GM23338 (cell line): ENCODE measurements around the gene MTIF2. TPM values are rescaled to one million over a fixed set of nuclear protein-coding genes. Genes with fewer than 3 reads are reported as not detected.
"Not testable (repeated sequence)": the region's sequence is repeated elsewhere in the genome, so short reads cannot be mapped to it uniquely, and the experiment has no call there.

Experiments
- ATAC-seq: fragments of 200-7000 bp; cut with Tn5 transposase; 3 replicates; pipeline ENCODE4 v1.9.1; 2020
- DNase-seq: peaks from one replicate; pipeline ENCODE4 v3.0.0-alpha.2; 2015; ENCODE audit warnings: low spot score
- H2AFZ ChIP-seq: fragments of 200-600 bp; sonication (generic); 2 replicates; pipeline ENCODE4 v1.8.0; 2016; ENCODE audit warnings: antibody characterized with exemption, mild to moderate bottlenecking, moderate library complexity
- H3F3A ChIP-seq: fragments of 200-600 bp; sonication (generic); replicated peaks from 2 replicates; pipeline ENCODE4 v1.8.0; 2017; ENCODE audit warnings: antibody characterized with exemption, mixed run types, low read depth
- H3K27ac ChIP-seq: fragments of 200-600 bp; sonication (generic); 2 replicates; pipeline ENCODE4 v1.6.1; 2016; ENCODE audit warnings: low read depth
- H3K27me3 ChIP-seq: fragments of 200-600 bp; sonication (generic); 2 replicates; pipeline ENCODE4 v1.8.0; 2016; ENCODE audit warnings: mild to moderate bottlenecking, mixed run types, moderate library complexity; ENCODE audit not compliant: insufficient read depth
- H3K36me3 ChIP-seq: fragments of 200-600 bp; sonication (generic); 2 replicates; pipeline ENCODE4 v1.8.0; 2016; ENCODE audit warnings: mild to moderate bottlenecking; ENCODE audit not compliant: insufficient read depth
- H3K4me1 ChIP-seq: fragments of 200-600 bp; sonication (generic); 2 replicates; pipeline ENCODE4 v1.8.0; 2016; ENCODE audit warnings: mild to moderate bottlenecking, moderate library complexity; ENCODE audit not compliant: insufficient read depth
- H3K4me2 ChIP-seq: fragments of 200-600 bp; sonication (generic); 2 replicates; pipeline ENCODE4 v1.7.1; 2017; ENCODE audit warnings: mixed run types
- H3K4me3 ChIP-seq: fragments of 200-600 bp; sonication (generic); 2 replicates; pipeline ENCODE4 v1.6.1; 2016; ENCODE audit warnings: mixed run types
- H3K79me2 ChIP-seq: fragments of 200-600 bp; sonication (generic); replicated peaks from 2 replicates; pipeline ENCODE4 v1.8.0; 2017; ENCODE audit warnings: mild to moderate bottlenecking; ENCODE audit not compliant: insufficient read depth
- H3K9me2 ChIP-seq: fragments of 200-600 bp; sonication (generic); 2 replicates; pipeline ENCODE4 v1.8.0; 2017; ENCODE audit not compliant: insufficient read depth
- H4K20me1 ChIP-seq: fragments of 200-600 bp; sonication (generic); replicated peaks from 2 replicates; pipeline ENCODE4 v1.8.0; 2017; ENCODE audit warnings: mild to moderate bottlenecking; ENCODE audit not compliant: insufficient read depth
- H3K27ac Mint-ChIP-seq: 2 replicates; pipeline ENCODE4 v1.8.0; 2020; ENCODE audit warnings: inconsistent platforms, mild to moderate bottlenecking, moderate library complexity, mixed read lengths
- H3K27me3 Mint-ChIP-seq: 3 replicates; pipeline ENCODE4 v1.8.0; 2022; ENCODE audit warnings: low read depth, mild to moderate bottlenecking, moderate library complexity, mixed read lengths, inconsistent platforms; ENCODE audit not compliant: insufficient read depth, poor library complexity
- H3K36me3 Mint-ChIP-seq: 3 replicates; pipeline ENCODE4 v1.8.0; 2021; ENCODE audit warnings: low read depth, mild to moderate bottlenecking, inconsistent platforms, moderate library complexity, mixed read lengths
- H3K4me1 Mint-ChIP-seq: 3 replicates; pipeline ENCODE4 v1.8.0; 2020; ENCODE audit warnings: mild to moderate bottlenecking, inconsistent platforms, mixed read lengths
- H3K4me3 Mint-ChIP-seq: 3 replicates; pipeline ENCODE4 v1.8.0; 2021; ENCODE audit warnings: moderate library complexity, mild to moderate bottlenecking, inconsistent platforms, mixed read lengths
- H3K9me3 Mint-ChIP-seq: 3 replicates; pipeline ENCODE4 v1.8.0; 2020; ENCODE audit warnings: moderate library complexity, mild to moderate bottlenecking, inconsistent platforms, mixed read lengths
- EZH2 ChIP-seq: fragments of 200-600 bp; sonication (generic); IDR thresholded peaks from one replicate; pipeline ENCODE4 v1.8.0; 2017; ENCODE audit warnings: antibody characterized with exemption, mild to moderate bottlenecking, low read depth; ENCODE audit not compliant: unreplicated experiment
- STAT1 ChIP-seq: IDR thresholded peaks from one replicate; pipeline ENCODE4 v1.6.1; 2016; ENCODE audit warnings: antibody characterized with exemption; ENCODE audit not compliant: unreplicated experiment
- ZNF114 ChIP-seq: fragments of 250-450 bp; sonication (Bioruptor Pico); IDR thresholded peaks from 2 replicates; pipeline ENCODE4 v1.5.0; 2020; ENCODE audit warnings: mild to moderate bottlenecking, moderate library complexity
- polyA plus RNA-seq: library from polyadenylated mRNA; unstranded; fragments of >200 nt; fragmentation: Nextera tagmentation; extraction: Ambion mirVana; gene quantifications from 2 replicates; pipeline ENCODE4 v1.2.1, GENCODE V29; 2016
- total RNA-seq: library from RNA; depleted of rRNA; stranded (reverse); fragments of >200 nt; shearing (Covaris generic); gene quantifications from 2 replicates; pipeline ENCODE4 v1.2.3, GENCODE V29; 2014
- TF ChIP-seq, protein P1 (sequence below), 2 experiments: fragments of 200-600 bp in 1 of 2; sonication (generic) in 1 of 2; conservative IDR thresholded peaks; 2 replicates each; pipeline versions ENCODE4 v1.5.1 to v1.6.1; 2016 to 2017; ENCODE audit warnings: antibody characterized with exemption in 2 of 2, low read depth in 2 of 2, mild to moderate bottlenecking in 2 of 2, moderate library complexity in 1 of 2
- TF ChIP-seq, protein P2 (sequence below): IDR thresholded peaks from 2 replicates; pipeline ENCODE4 v1.6.1; 2016; ENCODE audit warnings: antibody characterized with exemption

The MTIF2 gene
- total and polyA plus RNA-seq, 2 experiments from 2014 or later: 32.5 to 38.9 TPM

DNA sequence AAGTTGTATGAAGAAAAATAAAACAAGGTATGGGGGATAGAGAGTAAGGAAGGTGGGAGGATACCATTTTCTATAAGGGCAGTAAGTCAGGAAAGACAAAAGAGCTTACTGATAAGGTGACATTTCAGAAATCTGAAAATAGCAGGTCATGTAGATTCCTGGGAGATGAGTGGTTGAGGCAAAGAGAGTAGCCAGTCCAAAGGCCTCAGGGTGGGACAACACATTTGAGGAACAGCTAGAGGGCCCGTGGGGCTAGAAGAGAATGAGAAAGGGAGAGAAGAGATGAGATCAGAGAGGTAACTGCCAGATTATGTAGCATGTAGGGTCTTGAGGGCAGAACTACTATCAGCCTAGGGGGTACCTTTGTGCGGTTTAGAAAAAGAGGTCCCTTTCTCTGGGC lies 39.8 kb downstream of the MTIF2 start:
- H2AFZ ChIP-seq: no peak overlapping the region
- no peak for DNase-seq
- H3K4me1 ChIP-seq: peaks cover 13% of the 10 kb centered on the region
- Mint-ChIP-seq H3K9me3 (no peaks in the 10 kb centered on the region; the same call in 2 of the 3 replicates), H3K4me3 (no peak overlapping the region; the same call in 2 of the 3 replicates), H3K36me3 (peaks cover 23% of the 10 kb centered on the region), H3K4me1 (peaks cover 21% of the 10 kb centered on the region), H3K27ac (no peak overlapping the region), H3K27me3 (peaks cover 35% of the 10 kb centered on the region)
- H4K20me1 ChIP-seq: 0 out of 2 replicates have a peak, but pooled peaks cover 6% of the 10 kb centered on the region
- TF ChIP-seq, protein P1, sequence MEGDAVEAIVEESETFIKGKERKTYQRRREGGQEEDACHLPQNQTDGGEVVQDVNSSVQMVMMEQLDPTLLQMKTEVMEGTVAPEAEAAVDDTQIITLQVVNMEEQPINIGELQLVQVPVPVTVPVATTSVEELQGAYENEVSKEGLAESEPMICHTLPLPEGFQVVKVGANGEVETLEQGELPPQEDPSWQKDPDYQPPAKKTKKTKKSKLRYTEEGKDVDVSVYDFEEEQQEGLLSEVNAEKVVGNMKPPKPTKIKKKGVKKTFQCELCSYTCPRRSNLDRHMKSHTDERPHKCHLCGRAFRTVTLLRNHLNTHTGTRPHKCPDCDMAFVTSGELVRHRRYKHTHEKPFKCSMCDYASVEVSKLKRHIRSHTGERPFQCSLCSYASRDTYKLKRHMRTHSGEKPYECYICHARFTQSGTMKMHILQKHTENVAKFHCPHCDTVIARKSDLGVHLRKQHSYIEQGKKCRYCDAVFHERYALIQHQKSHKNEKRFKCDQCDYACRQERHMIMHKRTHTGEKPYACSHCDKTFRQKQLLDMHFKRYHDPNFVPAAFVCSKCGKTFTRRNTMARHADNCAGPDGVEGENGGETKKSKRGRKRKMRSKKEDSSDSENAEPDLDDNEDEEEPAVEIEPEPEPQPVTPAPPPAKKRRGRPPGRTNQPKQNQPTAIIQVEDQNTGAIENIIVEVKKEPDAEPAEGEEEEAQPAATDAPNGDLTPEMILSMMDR (conservative IDR thresholded peaks at IDR 0.05; ENCODE audit: low read depth in 2 of 2): no peak
- H3K27me3 ChIP-seq: no peaks in the 10 kb centered on the region
- H3K27ac ChIP-seq: no peak overlapping the region
- peaks cover 18% of the 10 kb centered on the region for H3F3A ChIP-seq
- H3K4me2 ChIP-seq: no peak overlapping the region
- no peak overlapping the region for H3K4me3 ChIP-seq
- H3K79me2 ChIP-seq: peaks cover 47% of the 10 kb centered on the region
- 0 out of 2 replicates have a peak, but pooled peaks cover 6% of the 10 kb centered on the region for H3K9me2 ChIP-seq
- ATAC-seq: no peak
- H3K36me3 ChIP-seq: peaks cover 12% of the 10 kb centered on the region

DNA sequence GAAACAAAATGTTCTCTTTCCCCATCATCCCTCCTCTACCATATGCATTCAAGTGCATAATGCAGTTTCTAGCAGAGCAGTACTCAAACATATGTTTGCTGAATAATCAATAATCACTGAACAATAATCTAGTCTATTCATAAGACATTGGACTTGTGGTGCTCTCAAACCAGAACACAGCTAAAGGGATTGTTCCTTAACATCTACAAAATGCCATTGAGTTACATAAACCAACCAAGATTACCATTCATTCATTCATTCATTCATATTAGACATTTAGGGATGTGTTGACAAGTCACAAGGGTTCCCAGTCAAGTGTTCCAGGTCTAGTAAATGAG lies 40.8 kb downstream of the MTIF2 start:
- Histone ChIP-seq H3K4me1 (0 out of 2 replicates have a peak, but pooled peaks cover 4% of the 10 kb centered on the region), H3K4me2 (no peak overlapping the region), H3K27ac (no peak overlapping the region), H3K9me2 (0 out of 2 replicates have a peak, but pooled peaks cover 6% of the 10 kb centered on the region), H3K36me3 (peaks cover 2% of the 10 kb centered on the region; the same call in 1 of the 2 replicates), H2AFZ (no peak overlapping the region), H3F3A (peaks cover 13% of the 10 kb centered on the region), H3K79me2 (peaks cover 37% of the 10 kb centered on the region), H4K20me1 (no peaks in the 10 kb centered on the region), H3K27me3 (no peaks in the 10 kb centered on the region), H3K4me3 (no peak overlapping the region)
- H3K4me3 Mint-ChIP-seq: no peak overlapping the region
- no peaks in the 10 kb centered on the region; the same call in 2 of the 3 replicates for H3K9me3 Mint-ChIP-seq
- H3K27me3 Mint-ChIP-seq: peaks cover 30% of the 10 kb centered on the region
- no peak for DNase-seq
- H3K27ac Mint-ChIP-seq: no peak overlapping the region
- TF ChIP-seq EZH2 (no peak), STAT1 (no peak), ZNF114 (CRISPR knock-in tag) (no peak)
- TF ChIP-seq, protein P2, sequence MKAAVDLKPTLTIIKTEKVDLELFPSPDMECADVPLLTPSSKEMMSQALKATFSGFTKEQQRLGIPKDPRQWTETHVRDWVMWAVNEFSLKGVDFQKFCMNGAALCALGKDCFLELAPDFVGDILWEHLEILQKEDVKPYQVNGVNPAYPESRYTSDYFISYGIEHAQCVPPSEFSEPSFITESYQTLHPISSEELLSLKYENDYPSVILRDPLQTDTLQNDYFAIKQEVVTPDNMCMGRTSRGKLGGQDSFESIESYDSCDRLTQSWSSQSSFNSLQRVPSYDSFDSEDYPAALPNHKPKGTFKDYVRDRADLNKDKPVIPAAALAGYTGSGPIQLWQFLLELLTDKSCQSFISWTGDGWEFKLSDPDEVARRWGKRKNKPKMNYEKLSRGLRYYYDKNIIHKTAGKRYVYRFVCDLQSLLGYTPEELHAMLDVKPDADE: no peak
- H3K36me3 Mint-ChIP-seq: peaks cover 13% of the 10 kb centered on the region
- ATAC-seq: no peak
- peaks cover 16% of the 10 kb centered on the region for H3K4me1 Mint-ChIP-seq

DNA sequence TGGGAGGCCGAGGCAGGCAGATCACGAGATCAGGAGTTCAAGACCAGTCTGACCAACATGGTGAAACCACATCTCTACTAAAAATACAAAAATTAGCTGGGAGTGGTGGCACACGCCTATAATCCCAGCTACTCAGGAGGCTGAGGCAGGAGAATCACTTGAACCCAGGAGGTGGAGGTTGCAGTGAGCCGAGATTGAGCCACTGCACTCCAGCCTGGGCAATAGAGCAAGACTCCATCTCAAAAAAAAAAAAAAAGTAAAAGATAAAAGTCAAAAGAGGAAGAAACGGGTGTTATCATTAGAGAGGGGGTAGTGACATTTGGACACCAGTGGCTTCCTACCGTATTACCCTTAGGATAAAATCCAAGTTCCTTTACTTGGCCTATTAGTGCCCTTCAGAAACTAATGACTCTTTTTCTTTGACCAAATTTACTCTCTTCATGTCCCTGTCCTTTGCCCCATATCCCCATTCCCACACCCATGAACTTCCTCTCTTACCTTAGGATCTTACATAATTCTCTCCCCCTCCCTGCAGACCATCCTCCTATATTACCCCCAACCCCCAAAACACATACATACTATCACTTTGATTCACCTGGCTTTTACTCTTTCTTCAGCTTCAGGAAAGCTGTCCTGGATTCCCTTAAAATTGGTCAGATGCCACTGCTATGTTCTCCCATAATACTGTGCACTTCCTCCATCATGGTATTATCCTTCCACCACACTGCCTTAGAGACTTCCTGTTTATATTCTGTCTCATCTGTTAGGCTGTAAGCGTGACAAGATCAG lies 41.4 kb downstream of the MTIF2 start:
- not testable (repeated sequence) for H3K4me2 ChIP-seq, H3K27me3 ChIP-seq, H2AFZ ChIP-seq, H3K27ac Mint-ChIP-seq, H3K9me2 ChIP-seq, H4K20me1 ChIP-seq, ATAC-seq, DNase-seq, H3K4me3 Mint-ChIP-seq, H3K4me1 ChIP-seq, H3K36me3 ChIP-seq, H3K27ac ChIP-seq, H3F3A ChIP-seq, H3K36me3 Mint-ChIP-seq, H3K9me3 Mint-ChIP-seq, H3K4me3 ChIP-seq
- H3K27me3 Mint-ChIP-seq: peaks cover 25% of the 10 kb centered on the region
- H3K4me1 Mint-ChIP-seq: peaks cover 14% of the 10 kb centered on the region
- H3K79me2 ChIP-seq: peaks cover 31% of the 10 kb centered on the region
